GM12872 (cell line): ENCODE measurements around the gene KISS1.

Experiments used
- TF ChIP-seq, protein P1 (sequence below): IDR thresholded peaks from 3 replicates; pipeline ENCODE4 v1.5.1; 2011; ENCODE audit warnings: low read depth, mild to moderate bottlenecking, low read length, moderate library complexity; ENCODE audit not compliant: insufficient read depth

The KISS1 gene

DNA sequence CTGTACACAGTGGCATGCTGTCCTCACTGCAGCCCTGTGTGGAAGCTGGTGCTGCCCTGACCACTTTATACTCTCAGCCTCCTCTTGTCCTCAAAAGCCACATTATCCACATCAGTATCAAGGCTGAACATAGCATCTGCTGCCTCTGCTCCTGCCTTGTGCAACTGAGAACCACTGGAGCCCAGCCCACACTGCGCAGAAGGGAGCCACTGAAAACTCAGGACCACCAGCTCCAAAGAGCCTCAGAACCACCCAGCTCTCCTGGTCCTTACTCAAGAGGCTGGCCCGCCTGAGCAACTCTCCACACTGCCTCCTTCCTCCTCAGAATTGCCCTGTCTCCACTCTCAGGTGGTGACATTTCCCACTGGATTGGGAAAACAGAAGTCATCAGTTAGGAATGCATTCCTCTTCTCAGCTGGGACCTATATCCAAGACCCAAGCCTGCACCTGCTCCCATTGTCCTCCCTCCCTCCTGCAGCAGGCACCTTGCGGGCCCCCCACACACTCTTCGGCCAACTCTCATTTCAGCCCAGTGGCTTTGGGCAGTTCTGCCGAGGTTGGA lies 7.0 kb upstream of the KISS1 start:
- TF ChIP-seq, protein P1, sequence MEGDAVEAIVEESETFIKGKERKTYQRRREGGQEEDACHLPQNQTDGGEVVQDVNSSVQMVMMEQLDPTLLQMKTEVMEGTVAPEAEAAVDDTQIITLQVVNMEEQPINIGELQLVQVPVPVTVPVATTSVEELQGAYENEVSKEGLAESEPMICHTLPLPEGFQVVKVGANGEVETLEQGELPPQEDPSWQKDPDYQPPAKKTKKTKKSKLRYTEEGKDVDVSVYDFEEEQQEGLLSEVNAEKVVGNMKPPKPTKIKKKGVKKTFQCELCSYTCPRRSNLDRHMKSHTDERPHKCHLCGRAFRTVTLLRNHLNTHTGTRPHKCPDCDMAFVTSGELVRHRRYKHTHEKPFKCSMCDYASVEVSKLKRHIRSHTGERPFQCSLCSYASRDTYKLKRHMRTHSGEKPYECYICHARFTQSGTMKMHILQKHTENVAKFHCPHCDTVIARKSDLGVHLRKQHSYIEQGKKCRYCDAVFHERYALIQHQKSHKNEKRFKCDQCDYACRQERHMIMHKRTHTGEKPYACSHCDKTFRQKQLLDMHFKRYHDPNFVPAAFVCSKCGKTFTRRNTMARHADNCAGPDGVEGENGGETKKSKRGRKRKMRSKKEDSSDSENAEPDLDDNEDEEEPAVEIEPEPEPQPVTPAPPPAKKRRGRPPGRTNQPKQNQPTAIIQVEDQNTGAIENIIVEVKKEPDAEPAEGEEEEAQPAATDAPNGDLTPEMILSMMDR = no peak

DNA sequence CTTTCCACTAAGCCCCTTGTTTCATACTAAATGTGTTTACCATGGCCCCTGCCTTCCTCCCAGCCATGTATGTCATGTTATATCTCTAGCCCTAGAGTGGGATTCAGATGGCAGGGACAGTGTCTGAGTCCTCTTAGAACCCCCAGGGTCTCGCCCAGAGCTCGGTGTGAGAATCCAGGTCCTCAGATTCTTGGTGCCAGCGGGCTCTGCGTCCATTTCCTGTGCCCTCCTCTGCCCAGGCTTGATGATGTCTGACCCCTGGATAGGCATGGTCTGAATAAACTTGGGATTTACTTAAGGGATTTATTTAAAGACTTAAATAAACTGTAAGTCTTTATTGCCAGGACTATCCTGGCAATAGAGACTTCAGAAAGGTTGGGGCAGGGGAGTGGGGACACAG lies 6.2 kb upstream of the KISS1 start:
- TF ChIP-seq, protein P1 = no peak

DNA sequence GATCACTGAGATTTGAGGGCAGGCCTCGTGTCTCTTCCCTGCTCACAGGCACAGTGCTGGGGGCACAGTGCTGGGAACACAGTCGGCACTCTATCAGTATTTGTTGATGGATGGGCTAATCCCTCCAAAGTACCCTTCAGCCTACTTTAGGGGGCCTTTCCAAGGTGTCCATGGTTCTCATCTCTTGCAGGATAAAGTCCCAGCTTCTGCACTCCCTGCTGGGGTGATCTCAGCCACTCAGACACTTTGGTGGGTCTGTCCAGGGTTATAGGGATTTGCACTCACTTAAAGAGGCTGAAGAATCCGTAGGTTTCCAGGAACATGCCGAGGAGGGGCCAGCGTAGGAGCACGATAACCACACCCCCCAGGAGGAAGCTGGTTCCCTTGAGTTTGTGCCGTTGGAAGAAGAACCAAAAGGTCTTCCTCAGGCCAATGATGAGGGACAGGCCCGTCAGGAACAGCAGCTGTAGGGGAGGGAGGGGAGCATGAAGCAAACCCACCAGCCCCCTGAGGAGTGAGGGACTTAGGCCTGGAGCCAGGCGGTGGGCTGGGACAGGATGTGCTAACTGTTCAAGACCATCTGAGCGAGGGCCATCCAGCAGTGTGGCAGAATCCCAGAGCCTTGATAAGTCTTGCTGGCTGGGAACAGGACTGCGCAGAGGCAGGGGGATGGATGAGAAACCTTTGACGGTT lies 5.2 kb upstream of the KISS1 start:
- TF ChIP-seq, protein P1 = no peak

DNA sequence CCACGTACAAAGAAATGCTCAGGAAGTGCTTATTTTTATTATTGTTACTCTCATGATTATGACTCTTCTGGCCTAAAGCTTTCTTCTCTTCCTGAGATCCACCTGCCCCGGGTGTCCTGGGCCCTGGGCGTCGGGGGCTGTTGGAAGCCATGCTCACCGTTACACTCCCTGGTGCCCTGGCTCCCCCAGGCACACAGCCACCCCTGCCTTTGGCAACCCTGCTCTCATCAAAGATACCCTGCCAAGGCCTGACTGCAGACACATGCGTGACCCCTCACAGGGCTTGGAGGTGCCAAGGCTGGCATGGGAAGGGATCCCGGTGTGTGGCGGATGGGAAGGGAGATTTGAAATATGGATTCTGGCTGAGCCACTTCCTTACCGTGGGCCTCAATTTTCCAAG lies 3.3 kb upstream of the KISS1 start:
- TF ChIP-seq, protein P1 = no peak

DNA sequence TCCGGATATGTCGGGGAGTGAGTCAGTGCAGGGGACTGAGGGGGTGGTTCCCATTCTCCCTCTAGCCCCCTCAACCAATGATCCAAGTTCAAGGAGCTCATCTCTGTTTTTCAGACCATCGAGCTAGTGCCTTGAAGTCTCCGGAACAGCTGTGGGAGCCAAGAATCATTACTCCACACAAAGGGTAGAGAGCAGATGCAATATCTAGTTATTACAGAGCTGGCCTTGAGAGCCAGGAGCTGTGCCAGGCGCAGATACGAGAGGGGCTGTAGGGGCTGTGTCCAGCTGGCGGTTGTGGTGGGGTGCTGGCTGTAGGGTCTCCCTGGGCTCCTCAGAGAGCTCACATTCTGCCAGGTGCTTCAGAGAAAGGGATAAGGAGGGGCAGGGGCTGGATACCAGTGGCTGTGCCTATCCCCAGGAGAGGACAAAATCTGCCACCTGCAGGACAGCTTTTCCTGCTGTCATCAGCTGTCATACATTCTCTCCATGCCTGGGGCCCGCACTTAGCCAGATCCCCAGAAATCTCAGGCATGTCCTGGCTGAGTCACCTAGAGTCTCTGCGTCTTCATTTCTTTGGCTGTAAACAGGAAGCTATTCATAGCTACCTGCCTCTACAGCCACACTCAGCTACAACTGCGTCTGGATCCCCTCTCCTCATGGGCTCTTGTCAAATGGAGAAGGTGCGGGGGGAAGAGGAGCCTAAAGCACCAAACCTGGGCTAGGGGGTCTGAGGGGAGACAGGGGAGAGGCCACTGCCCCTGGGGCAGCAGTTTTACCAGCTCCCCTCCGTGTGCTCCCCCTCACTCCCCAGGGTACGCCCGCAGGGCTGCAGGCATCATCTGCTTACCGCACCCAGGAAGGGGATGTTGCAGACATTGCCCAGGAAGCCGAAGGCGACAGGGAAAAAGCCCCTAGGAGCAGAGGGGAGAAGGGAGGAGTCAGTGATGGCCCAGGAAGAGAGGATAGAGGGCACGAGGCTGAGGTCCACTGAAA lies 2.4 kb upstream of the KISS1 start:
- TF ChIP-seq, protein P1 = no peak

DNA sequence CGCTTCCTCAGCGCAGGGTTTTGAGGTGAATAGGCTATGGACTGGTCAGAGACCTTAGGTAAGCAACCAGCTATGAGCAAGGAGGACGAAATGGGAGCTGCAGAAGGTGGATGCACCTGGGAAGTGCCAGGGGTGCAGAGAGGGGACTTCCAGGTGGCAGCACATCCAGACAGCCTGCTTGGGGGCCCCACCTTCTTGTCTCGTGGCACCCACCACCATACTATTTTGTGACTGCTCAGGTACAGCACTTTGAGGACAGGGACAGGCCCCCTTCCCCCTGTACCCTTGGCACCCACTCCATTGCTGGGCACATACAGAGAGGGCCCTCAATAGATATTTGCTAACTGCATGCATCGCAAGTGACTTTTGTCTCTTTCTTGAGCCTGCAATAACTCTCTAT lies 777 bp upstream of the KISS1 start:
- TF ChIP-seq, protein P1 = no peak

DNA sequence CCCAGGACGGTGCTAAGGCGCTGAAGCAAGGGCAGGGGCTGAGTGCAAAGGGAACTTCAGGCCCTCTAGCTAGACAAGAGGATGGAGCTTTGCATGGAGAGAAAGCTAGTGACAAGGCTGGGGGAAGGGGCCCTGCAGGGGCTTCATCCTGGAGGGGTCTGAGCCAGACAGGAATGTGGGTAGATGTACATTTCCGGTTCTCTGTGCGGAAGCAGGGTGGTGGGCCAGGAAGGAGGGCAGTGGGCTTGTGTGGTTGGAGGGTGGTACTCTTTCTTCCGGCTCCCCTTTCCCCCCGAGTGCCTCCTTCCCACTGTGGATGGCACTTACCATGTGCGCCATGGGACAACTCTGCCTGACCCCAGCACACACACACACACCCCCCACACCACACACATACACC lies 1.5 kb downstream of the KISS1 start:
- TF ChIP-seq, protein P1 = no peak
